SH-SY5Y (cell line): Measurements from ENCODE around the gene KIF5C.

Source experiments
- GATA2 ChIP-seq: IDR thresholded peaks from 2 replicates; pipeline ENCODE4 v1.6.1; 2011; ENCODE audit warnings: mild to moderate bottlenecking, low read depth, low read length
- GATA3 ChIP-seq: IDR thresholded peaks from 2 replicates; pipeline ENCODE4 v1.6.1; 2011; ENCODE audit warnings: low read depth, mild to moderate bottlenecking, low read length, moderate library complexity

Gene KIF5C

DNA sequence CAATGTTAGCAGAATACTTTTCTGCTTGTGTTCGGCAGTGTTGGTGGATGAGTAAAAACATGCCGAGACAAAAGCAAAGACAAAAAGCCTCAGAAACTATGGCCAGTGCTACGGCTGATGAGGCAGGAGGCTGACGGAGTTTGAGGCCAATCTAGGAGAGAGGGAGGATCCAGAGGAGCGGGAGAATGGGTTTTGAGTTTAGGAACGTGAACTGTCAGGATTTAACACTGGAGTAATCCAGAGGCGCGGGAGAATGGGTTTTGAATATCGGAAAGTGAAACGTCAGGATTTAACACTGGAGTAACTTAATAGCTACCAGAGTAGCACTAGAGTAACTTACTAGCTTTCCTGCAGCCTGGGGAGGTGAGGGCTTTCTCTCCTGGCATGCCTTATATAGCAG is 200.8 kb downstream of the KIF5C start:
- TF ChIP-seq GATA2, result no peak
- no peak for TF ChIP-seq GATA3
